HG02642 (cell line): ENCODE results near the gene RTP5.
"Not testable (repeated sequence)": the region's sequence is repeated elsewhere in the genome, so short reads cannot be mapped to it uniquely, and the experiment has no call there.

Source experiments
- ATAC-seq: cut with Tn5 transposase; IDR thresholded peaks from one replicate; pipeline ENCODE4 v1.9.1; 2021; ENCODE audit warnings: mild to moderate bottlenecking; ENCODE audit not compliant: unreplicated experiment, poor library complexity

The RTP5 gene

DNA sequence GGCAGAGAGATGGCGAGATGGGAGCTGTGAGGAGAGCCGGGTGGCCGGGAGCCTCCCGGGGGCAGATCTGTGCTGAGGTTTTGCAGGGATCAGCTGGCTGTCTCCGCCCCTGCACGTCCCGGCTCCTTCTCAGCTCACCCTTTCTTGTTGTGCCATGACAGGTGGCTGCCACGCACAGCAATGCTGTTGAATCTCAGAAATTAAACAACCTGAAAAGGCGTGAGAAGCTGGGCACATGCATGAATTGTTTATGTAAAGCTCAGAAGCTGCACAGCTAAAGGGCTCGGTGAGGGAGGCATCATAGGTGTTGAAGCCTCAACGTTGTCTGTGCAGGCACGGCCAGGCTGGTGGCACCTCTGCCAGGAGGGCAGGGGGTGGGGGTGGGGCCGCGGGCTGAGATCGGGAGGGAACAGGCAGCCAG, 858 bp upstream of the RTP5 start:
- ATAC-seq = no peak

DNA sequence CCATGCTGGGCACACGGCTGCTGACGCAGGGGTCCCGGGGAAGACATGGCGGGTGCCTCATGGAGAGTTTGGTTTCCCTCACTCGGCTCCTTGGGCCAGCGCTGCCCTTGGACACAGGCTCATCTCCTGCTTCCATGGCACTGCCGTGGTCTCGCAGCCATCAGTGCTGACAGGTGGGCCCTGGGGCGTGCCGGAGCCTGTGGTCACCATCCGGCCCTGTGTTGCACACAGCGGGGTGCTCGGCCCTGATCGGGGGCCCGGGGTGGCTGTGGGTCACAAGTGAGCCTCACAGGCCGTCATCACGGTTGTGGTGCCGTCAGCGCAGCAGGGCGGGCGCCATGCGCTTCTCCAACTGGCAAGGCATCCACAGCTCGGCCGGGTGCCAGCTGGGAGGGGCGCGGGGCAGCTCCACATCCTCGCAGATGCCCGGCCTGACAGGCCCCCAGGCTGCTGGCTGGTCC, 582 bp downstream of the RTP5 start:
- ATAC-seq = no peak

DNA sequence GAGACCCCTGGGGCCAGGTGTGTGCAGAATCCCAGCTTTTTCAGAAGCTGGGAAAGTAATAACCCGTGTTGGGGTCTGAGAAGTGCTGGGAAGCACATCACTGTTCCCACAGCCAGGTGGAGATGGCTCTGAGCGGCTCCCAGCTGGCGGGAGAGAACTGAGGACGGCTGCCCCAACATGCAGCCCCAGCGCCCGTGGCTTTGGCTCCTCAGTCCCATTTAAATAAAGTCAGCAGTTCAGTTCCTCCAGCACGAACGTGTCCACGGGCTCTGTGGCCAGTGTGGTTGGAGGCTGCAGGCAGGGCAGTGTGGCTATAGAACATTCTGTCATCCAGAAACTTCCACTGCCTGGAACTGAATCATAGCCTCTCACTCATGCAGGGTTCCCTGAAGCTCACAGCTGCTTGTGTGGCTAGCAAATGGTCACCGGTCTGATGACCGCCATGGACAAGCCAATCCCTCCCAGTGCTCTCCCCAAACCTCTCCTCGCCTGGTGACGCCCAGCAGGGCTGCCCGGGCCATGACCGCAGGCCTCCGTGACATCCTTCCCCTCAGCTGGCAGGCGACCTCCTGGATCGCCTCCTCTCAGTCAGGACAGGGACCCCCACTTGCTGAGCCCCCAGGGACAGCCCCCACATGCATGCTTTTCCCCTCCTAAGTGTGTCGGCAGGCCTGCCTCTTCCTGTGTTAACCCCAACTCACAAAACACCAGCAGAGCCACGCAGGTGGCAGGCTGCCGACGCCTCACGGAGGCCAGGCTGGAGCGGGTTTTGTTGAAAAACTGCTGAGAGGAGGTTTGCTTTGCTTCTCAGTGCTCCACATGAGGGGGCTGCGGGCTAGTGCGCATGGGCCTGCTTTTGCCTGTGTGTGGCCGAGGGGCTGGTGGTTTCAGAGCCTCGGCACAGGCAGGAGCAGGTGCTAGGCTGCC, 1.3 kb downstream of the RTP5 start:
- no peak for ATAC-seq

DNA sequence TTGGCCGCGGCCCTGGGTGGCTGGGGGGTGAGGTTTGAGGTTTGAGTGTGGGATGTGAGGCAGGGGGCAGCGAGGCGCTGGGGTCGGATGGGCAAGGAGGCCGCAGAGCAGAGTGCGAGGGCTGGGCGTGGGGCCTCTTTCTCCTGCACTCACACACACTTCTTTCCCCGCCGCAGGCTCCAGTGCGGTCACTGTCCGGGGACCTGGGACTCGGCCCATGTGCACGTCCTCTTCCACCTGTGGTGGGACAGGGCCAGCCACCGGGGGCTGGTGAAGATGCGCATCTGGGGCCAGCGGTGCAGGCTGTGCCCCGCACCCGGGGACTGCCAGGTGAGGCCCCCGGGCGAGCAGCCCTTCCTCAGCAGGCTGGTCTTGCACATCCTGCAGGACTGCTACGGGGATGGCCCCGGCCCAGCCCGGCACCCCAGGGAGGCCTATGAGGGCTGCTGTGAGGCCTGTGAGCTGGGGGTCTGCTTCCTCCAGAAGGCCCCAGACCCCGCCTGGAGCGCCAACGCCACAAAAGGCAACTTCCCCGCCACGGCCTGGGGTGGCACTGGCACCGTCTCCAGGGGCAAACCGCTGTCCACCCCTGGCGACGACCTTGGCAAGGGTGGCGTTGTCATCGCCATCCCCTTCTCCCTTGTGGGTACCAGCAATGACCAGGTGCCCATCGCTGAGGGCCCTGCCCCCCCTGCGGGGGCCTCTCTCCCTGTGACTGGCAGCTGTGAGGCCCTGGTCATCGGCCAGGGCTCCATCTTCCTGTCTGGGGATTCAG, 2.2 kb downstream of the RTP5 start:
- no peak for ATAC-seq

DNA sequence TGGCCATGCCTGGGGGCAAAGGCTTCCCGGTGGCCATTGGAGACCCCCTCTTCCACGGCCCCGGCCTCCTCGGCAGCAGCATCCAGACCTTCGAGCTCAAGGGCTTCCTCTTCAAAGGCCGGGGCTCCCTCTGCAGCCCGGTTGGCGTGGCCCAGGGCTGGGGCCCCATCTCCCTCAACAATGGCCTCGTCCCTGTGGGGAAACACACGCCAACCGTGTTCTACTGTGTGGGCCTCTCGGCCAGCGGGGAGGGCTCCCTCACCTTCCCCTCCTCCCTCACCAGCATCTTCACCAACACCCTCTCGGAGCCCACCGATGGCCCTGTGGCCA, 2.7 kb downstream of the RTP5 start:
- ATAC-seq = no peak

DNA sequence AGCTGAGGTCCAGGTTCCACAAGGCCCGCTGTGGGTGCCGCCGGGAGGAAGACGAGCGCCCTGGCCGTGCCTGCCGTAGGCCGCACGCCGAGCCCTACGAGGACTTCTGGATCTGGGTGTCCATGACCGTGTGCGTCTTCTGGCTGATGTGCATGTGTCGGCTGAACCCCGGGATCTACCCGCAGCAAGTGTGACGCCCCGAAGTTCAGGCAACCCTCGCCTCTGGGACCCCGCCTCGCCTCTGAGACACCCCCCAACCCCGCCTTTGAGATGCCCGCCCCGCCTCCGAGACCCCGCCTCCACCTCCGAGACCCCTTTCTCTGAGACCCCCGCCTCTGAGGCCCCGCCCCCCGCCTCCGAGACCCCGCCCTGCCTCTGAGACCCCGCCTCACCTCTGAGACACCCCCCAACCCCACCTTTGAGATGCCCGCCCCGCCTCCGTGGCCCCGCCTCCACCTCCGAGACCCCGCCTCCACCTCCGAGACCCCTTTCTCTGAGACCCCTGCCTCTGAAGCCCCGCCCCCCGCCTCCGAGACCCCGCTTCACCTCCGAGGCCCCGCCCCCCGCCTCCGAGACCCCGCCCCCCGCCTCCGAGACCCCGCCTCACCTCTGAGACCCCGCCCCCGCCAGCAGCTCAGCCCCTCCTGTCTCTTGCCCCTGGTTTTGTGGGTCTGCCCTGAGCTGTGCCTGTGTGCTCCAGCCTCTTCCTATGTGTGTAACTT, 3.7 kb downstream of the RTP5 start:
- ATAC-seq = no peak

DNA sequence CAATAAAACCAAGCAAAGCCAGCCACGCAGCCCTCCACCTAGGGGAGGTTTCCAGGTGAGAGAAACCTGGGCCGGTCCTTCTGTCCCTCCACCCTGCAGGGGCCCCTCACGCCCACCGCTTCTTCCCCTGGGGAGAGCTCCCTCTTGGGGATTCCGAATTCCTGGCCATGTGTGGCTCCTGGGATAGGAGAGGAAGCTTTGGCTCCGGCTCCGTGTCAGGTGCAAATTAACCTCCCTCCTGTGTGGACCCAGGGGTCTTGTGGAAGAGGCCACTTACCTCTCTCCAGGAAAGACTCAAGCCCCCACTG, 4.2 kb downstream of the RTP5 start:
- no peak for ATAC-seq

DNA sequence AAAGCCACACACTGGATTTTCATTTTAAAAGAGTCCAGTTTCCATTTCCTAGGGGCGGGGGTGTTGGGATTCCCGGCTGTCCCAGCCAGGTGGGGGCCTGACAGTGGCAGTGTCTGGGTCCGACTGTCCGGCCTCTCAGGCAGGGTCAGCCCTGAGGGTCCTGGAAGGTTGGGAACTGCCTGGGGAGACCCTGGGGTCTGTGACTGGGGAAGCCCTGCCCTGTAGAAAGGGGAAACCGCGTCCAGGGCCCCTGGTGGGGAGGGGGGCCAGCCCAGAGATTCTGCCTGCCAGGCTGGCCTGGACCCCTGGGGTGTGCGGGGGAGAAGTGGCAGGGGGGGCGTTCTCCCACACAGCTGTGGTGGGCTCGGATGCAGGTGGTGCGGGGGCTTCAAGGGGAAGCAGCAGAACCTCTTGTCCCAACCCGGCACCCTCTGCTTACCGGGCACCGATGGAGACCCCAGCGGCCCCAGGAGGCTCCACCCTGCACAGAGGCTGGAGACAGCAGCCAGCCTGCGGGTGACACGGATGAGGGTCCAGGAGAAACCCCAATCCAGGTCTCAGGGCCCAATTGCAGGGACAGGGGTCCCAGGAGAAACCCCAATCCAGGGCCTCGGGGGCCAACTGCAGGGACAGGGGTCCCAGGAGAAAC, 4.9 kb downstream of the RTP5 start:
- ATAC-seq = no peak

DNA sequence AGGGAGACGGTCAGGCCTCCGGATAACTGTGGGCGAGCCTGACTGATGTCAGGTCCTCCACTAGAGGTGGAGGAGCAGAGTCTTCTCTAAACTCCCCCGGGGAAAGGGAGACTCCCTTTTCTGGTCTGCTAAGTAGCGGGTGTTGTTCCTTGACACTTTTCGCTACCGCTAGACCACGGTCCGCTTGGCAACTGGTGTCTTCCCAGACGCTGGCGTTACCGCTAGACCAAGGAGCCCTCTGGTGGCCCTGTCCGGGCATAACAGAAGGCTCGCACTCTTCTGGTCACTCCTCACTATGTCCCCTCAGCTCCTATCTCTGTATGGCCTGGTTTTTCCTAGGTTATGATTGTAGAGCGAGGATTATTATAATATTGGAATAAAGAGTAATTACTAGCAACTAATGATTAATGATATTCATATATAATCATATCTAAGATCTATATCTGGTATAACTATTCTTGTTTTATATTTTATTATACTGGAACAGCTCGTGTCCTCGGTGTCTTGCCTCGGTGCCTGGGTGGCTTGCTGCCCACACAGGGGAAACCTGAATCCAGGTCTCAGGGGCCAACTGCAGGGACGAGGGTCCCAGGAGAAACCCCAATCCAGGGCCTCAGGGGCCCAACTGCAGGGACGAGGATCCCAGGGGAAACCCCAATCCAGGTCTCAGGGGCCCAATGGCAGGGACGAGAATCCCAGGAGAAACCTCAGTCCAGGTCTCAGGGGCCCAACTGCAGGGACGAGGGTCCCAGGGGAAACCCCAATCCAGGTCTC, 6.4 kb downstream of the RTP5 start:
- not testable (repeated sequence) for ATAC-seq

DNA sequence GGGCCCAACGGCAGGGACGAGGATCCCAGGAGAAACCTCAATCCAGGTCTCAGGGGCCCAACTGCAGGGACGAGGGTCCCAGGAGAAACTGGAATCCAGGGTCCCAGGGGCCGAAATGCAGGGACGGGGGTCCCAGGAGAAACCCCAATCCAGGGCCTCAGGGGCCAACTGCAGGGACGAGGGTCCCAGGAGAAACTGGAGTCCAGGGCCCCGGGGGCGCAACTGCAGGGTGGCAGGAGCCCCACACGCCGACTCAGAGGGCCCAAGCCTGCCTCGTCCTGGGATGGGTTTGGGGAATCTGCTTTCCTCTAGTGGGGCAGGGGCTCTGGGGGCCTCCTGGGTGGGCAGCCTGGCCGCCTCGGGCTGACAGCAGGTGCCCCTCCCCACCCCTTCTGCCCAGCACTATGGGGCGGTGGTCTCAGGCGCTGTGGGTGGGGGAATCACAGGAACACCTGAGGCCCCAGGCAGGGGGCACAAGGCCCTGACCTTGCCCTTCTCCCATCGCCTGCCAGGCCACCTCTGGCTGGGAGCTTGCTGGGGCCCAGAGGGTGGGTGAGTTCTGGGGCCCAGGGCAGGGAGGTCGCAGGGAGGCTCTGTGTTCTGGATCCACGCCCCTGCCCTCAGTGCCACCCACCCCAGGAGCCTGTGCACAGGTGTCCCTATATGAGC, 7.1 kb downstream of the RTP5 start:
- no peak for ATAC-seq

DNA sequence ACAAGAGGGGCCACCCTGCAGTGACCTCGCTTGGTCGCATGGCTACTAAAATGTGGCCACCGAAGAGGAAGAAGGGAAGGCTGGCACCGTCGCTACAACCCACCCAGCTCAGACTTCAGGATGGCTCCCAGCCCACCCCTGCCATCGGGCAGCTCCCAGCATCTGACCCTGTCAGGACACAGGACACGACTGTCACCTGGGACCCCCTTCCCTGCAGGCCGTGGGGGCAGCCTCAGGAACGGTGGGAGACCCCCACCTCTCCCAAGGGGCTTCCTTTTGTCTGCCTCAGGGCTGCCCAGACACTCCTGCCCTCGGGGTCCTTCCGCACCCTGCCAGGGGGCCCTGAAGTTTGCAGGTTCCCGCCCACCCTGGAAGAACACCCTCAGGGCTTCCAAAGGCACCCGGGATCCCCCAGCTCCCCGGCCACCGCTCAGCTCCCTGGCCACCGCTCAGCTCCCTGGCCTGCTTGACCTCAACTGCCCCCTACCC, 7.7 kb downstream of the RTP5 start:
- no peak for ATAC-seq

DNA sequence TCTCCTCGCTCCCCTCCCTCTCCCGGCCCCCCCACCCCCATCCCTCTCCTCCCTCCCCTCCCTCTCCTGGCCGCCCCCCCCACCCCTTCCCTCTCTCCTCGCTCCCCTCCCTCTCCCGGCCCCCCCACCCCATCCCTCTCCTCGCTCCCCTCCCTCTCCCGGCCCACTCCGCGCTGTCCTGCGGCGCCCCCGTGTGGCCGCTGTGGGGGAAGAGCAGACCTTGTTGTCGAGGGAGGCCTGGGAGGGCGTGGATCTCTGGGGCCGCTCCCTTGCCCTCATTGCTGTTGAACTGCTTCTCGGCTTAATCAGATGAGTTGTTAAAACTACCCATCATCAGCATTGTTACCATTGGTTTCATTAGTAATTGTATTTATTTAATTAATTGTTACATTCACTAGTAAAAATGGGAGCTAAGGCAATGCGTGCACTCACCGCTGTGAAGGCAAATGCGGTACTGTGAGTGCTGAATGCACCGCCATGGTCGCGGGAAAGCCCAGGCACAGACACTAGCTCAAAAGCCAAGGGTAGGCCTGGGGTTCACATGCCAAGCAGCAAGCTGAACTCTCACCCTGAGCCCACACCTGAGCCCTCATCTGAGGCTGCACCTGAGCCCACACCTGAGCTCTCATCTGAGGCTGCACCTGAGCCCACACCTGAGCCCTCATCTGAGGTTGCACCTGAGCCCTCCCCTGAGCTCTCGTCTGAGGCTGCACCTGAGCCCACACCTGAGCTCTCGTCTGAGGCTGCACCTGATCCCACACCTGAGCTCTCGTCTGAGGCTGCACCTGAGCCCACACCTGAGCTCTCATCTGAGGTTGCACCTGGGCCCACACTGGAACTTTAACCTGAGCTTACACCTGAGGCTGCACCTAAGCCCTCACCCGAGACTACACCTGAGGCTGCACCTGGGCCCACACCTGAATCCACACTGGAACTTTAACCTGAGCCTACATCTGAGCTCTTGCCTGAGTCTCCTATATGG, 8.8 kb downstream of the RTP5 start:
- no peak for ATAC-seq

DNA sequence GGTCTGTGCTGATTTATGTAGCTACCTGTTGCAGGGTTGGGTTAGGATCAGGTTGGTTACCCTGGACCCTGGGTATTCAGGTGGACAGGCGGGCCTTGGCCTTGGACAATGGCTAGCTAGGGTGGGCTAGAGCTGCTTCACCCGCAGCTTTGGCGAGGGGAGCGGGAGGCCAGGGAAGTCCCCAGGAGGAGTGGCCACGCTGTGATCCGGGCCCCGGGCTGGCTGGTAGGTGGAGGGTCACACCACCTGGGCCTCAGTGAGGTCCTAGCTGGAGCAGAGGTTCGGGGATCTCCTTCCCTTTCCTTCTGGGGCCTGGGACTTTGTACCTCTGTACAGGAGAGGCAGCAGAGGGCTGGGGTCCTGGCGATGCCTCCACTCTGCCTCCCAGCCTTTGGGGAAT, 9.8 kb downstream of the RTP5 start:
- no peak for ATAC-seq

DNA sequence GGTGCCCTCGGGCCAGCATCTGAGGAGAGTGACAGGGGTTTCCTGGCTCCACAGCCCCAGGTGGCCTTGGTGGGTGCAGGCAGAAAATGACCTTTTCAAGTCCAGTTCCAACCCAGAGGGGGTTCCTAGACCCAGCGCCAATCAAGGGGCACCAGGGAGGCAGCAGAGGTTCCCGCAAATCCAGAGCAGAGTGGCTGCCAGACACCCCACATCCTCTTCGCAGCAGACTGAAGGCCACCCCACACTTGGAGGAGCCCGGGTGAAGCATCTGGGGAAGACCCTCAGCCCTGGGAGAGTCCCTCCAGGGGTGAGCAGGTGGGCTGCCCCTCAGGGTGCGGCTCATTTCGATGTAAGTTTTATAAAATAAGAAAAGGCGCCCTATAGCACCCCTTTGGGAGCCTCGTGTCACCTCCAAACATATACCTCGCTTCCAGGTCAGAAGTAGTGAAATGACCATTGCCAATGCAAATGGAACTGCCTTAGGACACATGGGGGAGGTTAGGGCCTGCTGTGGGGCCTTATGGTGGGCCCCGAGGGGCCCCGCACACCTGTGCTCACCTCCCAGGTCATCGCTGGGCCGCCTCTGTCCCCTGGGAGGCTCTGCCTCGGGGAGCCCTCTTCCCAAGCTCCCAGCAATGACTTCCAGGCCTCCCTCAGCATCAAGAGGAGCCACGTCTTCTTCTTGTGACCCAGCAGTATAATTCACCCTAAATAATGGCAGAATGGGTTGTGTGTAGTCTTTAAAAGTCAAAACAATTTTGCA, 11.0 kb downstream of the RTP5 start:
- ATAC-seq = no peak

DNA sequence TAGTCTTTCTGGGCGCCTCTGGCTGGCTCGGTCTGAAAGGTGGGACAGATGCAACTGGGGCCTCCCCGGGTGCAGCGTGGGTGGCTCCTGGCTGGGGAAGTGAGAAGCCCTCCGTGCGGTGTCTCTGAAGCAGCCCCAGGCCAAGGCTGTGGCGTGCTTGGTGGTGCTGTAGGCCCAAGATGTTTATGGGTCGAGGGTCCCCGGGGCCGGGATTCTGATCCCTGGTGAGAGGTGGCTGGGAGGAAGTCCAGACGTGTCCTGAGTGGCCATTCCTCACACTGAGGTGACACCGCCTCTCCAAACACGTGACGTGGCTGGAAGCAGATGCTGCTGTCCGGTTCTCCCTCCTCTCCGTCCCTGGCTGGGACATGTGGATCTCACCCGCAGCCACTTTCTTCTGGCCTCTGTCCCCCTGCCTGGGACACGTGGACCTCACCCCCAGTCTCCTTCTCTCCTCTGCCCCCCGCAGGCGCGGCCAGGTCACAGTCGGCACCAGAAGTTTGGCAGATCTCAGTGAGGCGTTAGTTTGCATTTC, 12.6 kb downstream of the RTP5 start:
- peak; percentile 63 for ATAC-seq

DNA sequence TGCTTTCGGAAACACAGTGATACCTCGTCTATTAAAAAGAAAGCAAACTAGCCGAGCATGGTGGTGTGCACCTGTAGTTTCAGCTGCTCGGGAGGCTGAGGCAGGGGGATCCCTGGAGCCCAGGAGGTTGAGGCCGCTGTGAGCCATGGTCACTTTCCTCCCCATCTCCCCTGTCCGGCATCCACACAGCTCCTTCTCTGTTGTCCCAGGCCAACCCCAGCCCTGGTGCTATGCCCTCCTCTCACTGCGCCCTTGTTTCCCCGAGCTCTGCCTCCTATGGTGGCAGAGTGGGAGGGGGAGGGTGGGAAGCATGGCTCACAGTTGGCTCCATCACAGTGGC, 15.4 kb downstream of the RTP5 start:
- ATAC-seq = no peak

DNA sequence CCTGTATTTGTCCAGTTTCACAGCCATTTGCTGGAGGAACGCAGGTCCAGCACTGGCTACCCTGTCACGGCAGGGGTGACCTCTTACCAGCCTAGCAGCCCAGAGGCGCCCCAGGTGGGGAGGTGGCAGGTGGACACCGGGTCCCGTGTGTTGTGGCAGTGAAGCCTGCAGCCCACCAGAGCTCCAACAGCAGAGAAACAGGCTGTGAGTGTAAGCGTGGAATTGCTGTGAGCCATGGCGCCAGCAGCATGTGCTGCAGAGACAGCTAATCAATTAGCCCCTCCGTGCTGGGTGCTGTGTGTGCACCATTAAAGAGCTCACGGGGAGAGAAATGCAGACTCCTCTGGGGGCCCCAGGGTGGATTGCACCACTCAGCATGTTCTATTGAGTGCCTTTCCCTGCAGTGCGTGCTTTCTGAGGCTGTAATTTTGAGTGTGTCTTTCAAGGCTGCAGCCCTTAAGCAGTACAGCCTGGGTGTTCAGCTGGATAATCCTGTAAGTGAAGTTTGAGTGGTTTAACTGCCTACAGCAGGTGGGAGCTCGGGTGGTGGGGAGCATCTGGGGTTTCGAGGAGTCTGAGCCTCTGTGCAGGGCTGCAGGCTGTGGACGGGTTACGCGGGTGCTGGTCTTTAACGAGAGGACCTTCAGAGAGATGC, 15.9 kb downstream of the RTP5 start:
- no peak for ATAC-seq
